Stomach (tissue), 9 donors: ENCODE data around the gene ACAD10. TPM values are rescaled to one million over a fixed set of nuclear protein-coding genes. Genes with fewer than 3 reads are reported as not detected.

ENCODE experiments used
- DNase-seq, 2 donors: peaks; one replicate each; pipeline versions ENCODE4 v3.0.0 to v3.0.0-alpha.2; 2013 to 2019
- H3K27ac ChIP-seq, 5 donors: fragments of 200-600 bp in 4 of 5; sonication (generic) in 4 of 5; one replicate each; pipeline ENCODE4 v1.5.1; 2013 to 2019; ENCODE audit warnings: mild to moderate bottlenecking in 1 of 5, moderate library complexity in 1 of 5
- H3K27me3 ChIP-seq, 3 donors: fragments of 200-600 bp; sonication (generic); one replicate each; pipeline ENCODE4 v1.5.1; 2017 to 2019; ENCODE audit warnings: mixed run types in 1 of 3
- H3K36me3 ChIP-seq, 4 donors: fragments of 200-600 bp; sonication (generic); 1 replicate in 3 of 4; 2 replicates in 1 of 4; pipeline ENCODE4 v1.5.1; 2016 to 2019
- H3K4me1 ChIP-seq, 4 donors: fragments of 200-600 bp; sonication (generic); one replicate each; pipeline ENCODE4 v1.5.1; 2016 to 2019
- H3K4me3 ChIP-seq, 4 donors: fragments of 200-600 bp; sonication (generic) in 3 of 4; one replicate each; pipeline ENCODE4 v1.5.1; 2016 to 2019; ENCODE audit warnings: mild to moderate bottlenecking in 1 of 4
- H3K9me3 ChIP-seq, 4 donors: fragments of 200-600 bp; sonication (generic); one replicate each; pipeline ENCODE4 v1.5.1; 2016 to 2019
- EP300 ChIP-seq: sonication (generic); formaldehyde crosslinking; IDR thresholded peaks from one replicate; pipeline ENCODE4 v1.6.1; 2017; ENCODE audit warnings: antibody characterized with exemption
- POLR2A ChIP-seq, 4 donors: fragments of 450-650 bp; IDR thresholded peaks; one replicate each; pipeline ENCODE4 v1.6.1; 2016; ENCODE audit warnings: antibody characterized with exemption in 4 of 4, control low read depth in 2 of 4, mild to moderate bottlenecking in 1 of 4, moderate library complexity in 1 of 4
- POLR2AphosphoS5 ChIP-seq, 3 donors: sonication (generic); formaldehyde crosslinking; IDR thresholded peaks; one replicate each; pipeline ENCODE4 v1.6.1; 2016; ENCODE audit warnings: antibody characterized with exemption in 3 of 3
- WGBS, 5 donors: extraction: QIAGEN DNeasy Blood & Tissue Kit in 3 of 5; methylation state at CpG; one replicate each; pipeline versions ENCODE4 v1.1.5 to v1.1.7; 2013 to 2018; 5-methylcytosine and 5-hydroxymethylcytosine counted together
- intact Hi-C: fragments of 100-400 bp; cut with DNase I; formaldehyde crosslinking; loops from one replicate; pipeline ENCODE4 v1.15.1; 2023; ENCODE audit warnings: low total_unique reads
- polyA plus RNA-seq, 3 donors: library from polyadenylated mRNA; stranded (reverse); fragments of 200-250 nt; gene quantifications; one replicate each; pipeline ENCODE4 v1.2.3, GENCODE V29; 2013
- total RNA-seq, 5 donors: library from RNA; depleted of rRNA; stranded (reverse); fragments of >200 nt; gene quantifications; one replicate each; pipeline versions ENCODE4 v1.1.0 to v1.2.3, GENCODE V29; 2014 to 2016
- TF ChIP-seq, protein P1 (sequence below), 7 experiments: fragments of 450-650 bp in 4 of 7; fragments of 200-600 bp in 3 of 7; sonication (generic) in 3 of 7; IDR thresholded peaks; one replicate each; pipeline ENCODE4 v1.5.1; 2016 to 2019; ENCODE audit warnings: antibody characterized with exemption in 7 of 7, control low read depth in 2 of 7, mild to moderate bottlenecking in 1 of 7
- donor health status: healthy with polysubstance abuse.
- donor health status: Bipolar disorder and iron deficiency.
- donor health status: healthy.

Gene ACAD10
- total and polyA plus RNA-seq, 8 donors: 9.4 to 128 (median 22.4) TPM

DNA sequence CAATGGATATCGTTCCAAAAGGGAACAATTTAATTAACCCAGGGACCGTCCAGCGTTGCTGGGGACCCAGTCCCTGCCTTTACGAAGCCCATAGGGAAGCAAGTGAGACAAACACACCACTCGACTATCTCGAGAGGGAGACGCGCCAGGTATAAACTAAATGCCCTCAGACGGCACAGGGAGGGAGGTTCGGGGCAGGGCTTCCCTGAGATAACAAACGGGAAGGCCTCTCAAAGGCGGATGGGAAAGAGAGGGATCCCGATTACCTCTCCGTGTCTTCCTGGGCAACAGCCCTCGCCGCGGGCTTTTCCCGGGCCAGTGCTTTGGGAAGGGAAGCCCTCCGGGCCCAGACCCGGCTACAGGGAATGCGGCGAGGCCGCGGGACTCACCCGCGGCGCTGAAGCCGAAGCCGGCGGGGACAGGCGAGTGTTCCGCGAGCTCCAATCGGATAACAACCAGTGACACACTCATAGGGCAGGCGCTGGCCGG lies 487 bp upstream of the ACAD10 start:
- H3K36me3 ChIP-seq: peaks cover 22 to 30% (median 29%) of the 10 kb centered on the region in 4 donors
- TF ChIP-seq, protein P1, sequence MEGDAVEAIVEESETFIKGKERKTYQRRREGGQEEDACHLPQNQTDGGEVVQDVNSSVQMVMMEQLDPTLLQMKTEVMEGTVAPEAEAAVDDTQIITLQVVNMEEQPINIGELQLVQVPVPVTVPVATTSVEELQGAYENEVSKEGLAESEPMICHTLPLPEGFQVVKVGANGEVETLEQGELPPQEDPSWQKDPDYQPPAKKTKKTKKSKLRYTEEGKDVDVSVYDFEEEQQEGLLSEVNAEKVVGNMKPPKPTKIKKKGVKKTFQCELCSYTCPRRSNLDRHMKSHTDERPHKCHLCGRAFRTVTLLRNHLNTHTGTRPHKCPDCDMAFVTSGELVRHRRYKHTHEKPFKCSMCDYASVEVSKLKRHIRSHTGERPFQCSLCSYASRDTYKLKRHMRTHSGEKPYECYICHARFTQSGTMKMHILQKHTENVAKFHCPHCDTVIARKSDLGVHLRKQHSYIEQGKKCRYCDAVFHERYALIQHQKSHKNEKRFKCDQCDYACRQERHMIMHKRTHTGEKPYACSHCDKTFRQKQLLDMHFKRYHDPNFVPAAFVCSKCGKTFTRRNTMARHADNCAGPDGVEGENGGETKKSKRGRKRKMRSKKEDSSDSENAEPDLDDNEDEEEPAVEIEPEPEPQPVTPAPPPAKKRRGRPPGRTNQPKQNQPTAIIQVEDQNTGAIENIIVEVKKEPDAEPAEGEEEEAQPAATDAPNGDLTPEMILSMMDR (IDR thresholded peaks at IDR 0.05): no peak
- TF ChIP-seq EP300 (no peak), POLR2A (IDR thresholded peaks at IDR 0.05) (no peak), POLR2AphosphoS5 (IDR thresholded peaks at IDR 0.05) (no peak)
- H3K4me1 ChIP-seq: peaks cover 16 to 41% (median 33%) of the 10 kb centered on the region in 4 donors
- peak overlapping the region; percentile 86 to 91 (median 91) for H3K27ac ChIP-seq
- H3K4me3 ChIP-seq: peak overlapping the region; percentile 78 to 99 (median 92)
- H3K9me3 ChIP-seq: no peaks in the 10 kb centered on the region
- peak in 1 of 2 donors; percentile 41 for DNase-seq
- 0 to 1% (median 0%) methylated on average over 22 to 36 of the region's 36 CpGs for WGBS, 5 donors
- intact Hi-C loops: no loop called here
- H3K27me3 ChIP-seq: no peaks in the 10 kb centered on the region

DNA sequence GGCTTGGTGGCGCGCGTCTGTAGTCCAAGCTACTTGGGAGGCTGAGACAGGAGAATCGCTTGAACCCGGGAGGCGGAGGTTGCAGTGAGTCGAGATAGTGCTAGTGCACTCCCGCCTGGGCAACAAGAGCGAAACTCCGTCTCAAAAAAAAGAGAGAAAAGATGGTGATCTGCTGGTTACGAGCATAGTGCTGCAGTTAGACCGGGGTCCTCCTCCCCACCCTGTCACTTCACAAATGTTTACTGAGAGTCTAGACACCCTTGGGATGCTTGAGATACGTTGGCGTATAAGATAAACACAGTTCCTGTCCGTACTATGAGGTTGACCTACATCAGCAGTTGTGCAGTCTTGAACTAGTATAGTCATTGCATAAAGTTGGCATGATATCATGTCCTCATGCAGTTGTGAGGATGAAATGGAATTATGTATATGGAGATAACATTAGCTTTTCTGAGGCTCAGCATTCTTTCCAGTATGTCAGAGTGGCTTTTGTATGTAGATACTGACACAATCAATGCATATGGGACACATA lies 787 bp downstream of the ACAD10 start:
- no peaks in the 10 kb centered on the region for H3K27me3 ChIP-seq
- TF ChIP-seq, protein P1 (IDR thresholded peaks at IDR 0.05): no peak
- TF ChIP-seq POLR2AphosphoS5 (IDR thresholded peaks at IDR 0.05) (no peak), EP300 (no peak), POLR2A (IDR thresholded peaks at IDR 0.05) (no peak)
- peak overlapping the region; percentile 78 to 99 (median 92) for H3K4me3 ChIP-seq
- H3K36me3 ChIP-seq: peaks cover 10 to 20% (median 16%) of the 10 kb centered on the region in 4 donors
- no peaks in the 10 kb centered on the region for H3K9me3 ChIP-seq
- peak overlapping the region; percentile 86 to 91 (median 91) for H3K27ac ChIP-seq
- intact Hi-C loops: no loop called here
- DNase-seq: peak in 1 of 2 donors; percentile 3
- 11 to 20% (median 14%) methylated on average over 15 of the region's 15 CpGs for WGBS, 5 donors
- H3K4me1 ChIP-seq: peaks cover 16 to 41% (median 33%) of the 10 kb centered on the region in 4 donors

DNA sequence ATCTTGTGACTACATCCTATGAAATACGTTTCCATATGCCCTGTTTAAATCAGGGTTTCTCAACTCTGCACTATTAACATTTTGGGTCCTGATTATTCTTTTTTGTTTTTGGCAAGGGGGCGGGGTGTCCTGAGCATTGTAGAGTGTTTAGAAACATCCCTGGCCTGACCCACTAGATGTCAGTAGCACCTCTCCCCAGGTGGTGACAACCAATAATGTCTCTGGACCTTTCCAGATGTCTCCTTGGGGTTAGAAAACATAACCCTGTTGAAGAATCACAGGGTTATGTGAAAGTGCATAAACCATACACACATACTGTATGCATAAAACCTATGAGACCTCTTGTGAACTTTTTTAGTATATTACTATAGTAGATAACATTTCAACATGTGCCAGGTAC lies 1.4 kb downstream of the ACAD10 start:
- no peaks in the 10 kb centered on the region for H3K27me3 ChIP-seq
- intact Hi-C loops: no loop called here
- DNase-seq: peak in 1 of 2 donors; percentile 5
- TF ChIP-seq, protein P1 (IDR thresholded peaks at IDR 0.05): no peak
- no peak for TF ChIP-seq POLR2A (IDR thresholded peaks at IDR 0.05)
- TF ChIP-seq POLR2AphosphoS5 (IDR thresholded peaks at IDR 0.05): no peak
- TF ChIP-seq EP300: no peak
- peaks cover 4 to 14% (median 10%) of the 10 kb centered on the region in 4 donors for H3K36me3 ChIP-seq
- peak overlapping the region in 3 of 4 donors; percentile 91 to 99 (median 94) for H3K4me3 ChIP-seq
- 43 to 50% (median 47%) methylated on average over 2 of the region's 2 CpGs for WGBS, 5 donors
- H3K4me1 ChIP-seq: peaks cover 16 to 41% (median 33%) of the 10 kb centered on the region in 4 donors
- H3K27ac ChIP-seq: peak overlapping the region in 1 of 5 donors; percentile 91
- H3K9me3 ChIP-seq: no peaks in the 10 kb centered on the region

DNA sequence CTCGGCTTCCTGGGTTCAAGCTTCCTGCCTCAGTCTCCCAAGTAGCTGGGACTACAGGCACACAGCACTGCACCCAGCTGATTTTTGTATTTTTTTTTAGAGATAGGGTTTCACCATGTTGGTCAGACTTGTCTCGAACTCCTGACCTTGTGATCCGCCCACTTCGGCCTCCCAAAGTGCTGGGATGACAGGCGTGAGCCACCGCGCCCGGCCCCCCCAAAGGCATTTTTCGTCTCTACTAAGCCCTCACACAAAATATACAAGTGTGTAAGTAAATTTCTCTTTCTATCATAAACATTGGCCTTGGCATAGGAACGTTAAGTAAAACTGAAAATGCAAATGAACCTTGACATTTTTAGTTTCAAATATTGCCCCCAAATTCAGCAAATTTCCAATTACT lies 2.1 kb downstream of the ACAD10 start:
- TF ChIP-seq EP300 (no peak), POLR2AphosphoS5 (IDR thresholded peaks at IDR 0.05) (no peak), POLR2A (IDR thresholded peaks at IDR 0.05) (no peak)
- TF ChIP-seq, protein P1 (IDR thresholded peaks at IDR 0.05): no peak
- peaks cover 16 to 41% (median 33%) of the 10 kb centered on the region in 4 donors for H3K4me1 ChIP-seq
- no peak for DNase-seq
- no peak overlapping the region for H3K4me3 ChIP-seq
- H3K27me3 ChIP-seq: no peaks in the 10 kb centered on the region
- WGBS, 5 donors: 81 to 91% (median 87%) methylated on average over 10 of the region's 10 CpGs
- H3K9me3 ChIP-seq: no peaks in the 10 kb centered on the region
- H3K36me3 ChIP-seq: peaks cover 3 to 13% (median 10%) of the 10 kb centered on the region in 4 donors
- intact Hi-C loops: no loop called here
- H3K27ac ChIP-seq: no peak overlapping the region
